HTERT RPE-1 (cell line): ENCODE results near the gene TNFSF4.
"Not testable (repeated sequence)": the region's sequence is repeated elsewhere in the genome, so short reads cannot be mapped to it uniquely, and the experiment has no call there.

Experiments
- in situ Hi-C: fragments of 300-500 bp; cut with MboI; formaldehyde crosslinking; loops from 4 replicates; pipeline ENCODE4 v1.14.3; 2020; ENCODE audit warnings: low sequenced_read_pairs

TNFSF4 gene

DNA sequence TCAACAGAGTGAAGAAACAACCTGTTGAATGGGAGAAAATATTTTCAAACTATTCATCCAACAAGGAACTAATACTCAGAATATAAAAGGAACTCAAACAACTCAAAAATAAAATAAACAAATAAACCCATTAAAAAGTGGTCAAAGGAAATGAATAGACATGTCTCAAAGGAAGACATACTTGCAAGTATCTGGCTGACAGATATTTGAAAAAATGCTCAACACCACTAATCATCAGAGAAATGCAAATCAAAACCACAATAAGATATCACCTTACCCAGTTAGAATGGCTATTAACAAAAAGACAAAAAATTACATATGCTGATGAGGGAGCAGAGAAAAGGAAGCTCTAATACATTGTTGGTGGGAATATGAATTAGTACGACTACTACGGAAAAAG, 38.2 kb downstream of the TNFSF4 start:
- in situ Hi-C loops = no loop called here

DNA sequence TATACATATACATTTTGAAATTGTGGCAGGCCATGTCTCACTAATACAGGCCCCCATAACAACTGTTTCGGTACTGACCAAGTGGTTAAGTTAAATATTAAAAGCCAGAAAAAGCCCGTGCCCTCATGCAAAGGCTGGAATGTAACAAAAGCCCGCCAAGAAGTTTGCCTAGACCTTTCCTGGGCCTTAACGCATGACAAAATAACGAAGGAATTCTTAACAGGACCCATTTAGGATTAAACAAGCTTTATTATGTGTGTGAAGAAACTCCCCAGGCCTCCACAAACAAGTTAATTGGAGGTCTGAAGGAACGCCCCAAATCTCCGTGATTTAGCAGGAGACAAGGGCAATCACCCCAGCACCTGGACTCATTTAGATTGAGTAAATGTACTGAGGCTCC, 42.4 kb downstream of the TNFSF4 start:
- in situ Hi-C loops = no loop called here

DNA sequence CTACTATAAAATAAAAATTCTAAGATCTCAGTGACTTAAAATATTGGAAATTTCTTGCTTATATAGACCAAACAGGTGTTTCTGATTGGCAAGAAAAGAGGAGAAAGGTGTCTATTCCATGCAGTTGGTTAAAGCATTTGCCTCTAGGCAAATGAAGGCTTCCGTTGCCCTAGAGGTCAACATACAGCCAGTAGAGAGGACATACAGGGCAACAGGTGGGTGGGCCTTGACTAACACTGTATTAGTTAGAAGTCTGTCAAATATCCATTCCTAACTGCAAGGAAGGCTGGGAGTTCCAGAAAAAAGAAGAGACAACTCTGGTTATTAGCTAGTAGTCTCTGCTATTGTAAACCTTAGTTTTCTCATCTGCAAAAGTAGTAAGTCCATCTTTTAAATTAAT, 43.0 kb downstream of the TNFSF4 start:
- in situ Hi-C loops = no loop called here

DNA sequence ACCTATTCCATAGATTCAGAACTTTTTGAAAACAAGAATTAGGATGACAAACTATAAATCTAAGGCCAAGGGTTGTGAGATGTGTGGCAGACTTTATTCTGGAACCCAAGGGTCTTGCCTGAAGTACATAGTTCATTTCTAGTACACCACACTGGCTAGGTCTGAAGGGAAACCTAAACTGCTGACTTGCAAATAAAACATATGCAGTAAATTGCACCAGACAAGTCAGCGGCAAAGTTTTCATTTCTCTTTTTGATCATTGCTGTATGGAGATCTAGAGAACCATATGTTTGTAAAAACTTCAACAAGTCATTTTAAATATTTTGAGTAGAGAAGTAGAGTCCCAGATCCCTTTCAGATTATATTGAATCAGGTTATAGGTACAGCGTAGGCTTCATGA, 43.9 kb downstream of the TNFSF4 start:
- in situ Hi-C loops = no loop called here

DNA sequence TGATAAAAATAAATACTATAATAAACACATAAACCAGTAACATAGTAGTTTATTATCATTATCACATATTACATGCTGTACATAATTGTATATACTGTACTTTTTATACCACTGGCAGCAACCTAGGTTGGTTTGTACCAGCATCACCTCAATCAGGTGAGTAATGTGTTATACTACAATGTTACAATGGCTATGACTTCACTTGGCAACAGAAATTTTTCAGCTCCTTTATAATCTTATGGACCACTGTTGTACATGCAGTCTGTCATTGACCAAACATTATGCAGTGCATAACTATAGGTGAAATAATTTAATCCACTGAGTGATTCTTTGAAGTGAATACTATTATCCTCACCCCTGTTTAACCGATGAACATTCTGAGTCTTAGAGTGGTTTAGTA, 44.5 kb downstream of the TNFSF4 start:
- in situ Hi-C loops = no loop called here

DNA sequence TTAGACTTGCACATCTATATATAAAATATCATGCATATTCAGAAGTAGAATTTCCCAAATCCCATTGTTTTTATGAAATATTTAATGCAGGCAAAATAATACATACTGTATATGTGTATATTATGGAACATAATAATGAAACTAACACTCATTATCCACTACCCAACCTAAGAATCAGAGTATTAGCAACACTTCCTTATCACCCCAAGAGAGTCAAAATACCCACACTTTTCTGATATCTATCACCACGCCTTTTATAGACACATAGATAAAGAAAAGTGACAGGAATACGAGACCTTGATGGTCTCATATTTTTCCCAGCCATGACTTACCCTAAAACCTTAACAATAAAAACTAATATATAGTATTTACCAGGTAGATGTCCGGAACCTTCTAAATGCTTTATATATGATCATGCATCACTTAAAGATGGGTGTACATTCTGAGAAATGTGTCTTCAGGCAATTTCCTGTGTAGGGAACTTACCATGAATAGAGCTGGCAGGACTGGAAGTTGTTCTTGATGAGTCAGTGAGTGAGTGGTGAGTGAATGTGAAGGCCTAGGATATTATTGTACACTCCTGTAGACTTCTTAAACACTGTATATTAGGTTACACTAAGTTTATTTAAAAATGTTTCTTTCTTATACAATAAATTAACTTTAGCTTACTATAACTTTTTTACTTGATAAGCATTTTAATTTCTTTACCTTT, 45.5 kb downstream of the TNFSF4 start:
- in situ Hi-C loops = no loop called here

DNA sequence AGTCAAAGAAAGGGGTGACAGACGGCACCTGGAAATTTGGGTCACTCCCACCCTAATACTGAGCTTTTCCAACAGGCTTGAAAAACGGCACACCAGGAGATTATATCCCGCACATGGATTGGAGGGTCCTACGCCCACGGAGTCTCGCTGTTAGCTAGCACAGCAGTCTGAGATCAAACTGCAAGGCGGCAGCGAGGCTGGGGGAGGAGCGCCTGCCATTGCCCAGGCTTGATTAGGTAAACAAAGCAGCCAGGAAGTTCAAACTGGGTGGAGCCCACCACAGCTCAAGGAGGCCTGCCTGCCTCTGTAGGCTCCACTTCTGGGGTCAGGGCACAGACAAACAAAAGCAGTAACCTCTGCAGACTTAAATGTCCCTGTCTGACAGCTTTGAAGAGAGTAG, 53.2 kb downstream of the TNFSF4 start:
- in situ Hi-C loops = not testable (repeated sequence)

DNA sequence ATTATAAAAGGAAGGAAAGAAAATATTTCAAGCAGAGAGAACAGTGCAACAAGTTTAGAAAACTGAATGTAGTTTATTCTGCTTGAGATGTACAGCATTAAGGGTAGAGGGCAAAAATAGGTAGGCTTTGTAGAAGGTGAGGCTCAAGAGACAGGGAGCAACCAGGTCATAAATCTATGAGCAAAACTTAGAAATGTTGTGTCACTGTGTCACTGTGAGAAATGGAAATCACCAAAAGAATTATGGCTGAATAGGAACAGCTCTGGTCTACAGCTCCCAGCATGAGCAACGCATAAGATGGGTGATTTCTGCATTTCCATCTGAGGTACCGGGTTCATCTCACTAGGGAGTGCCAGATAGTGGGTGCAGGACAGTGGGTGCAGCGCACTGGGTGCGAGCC, 53.6 kb downstream of the TNFSF4 start:
- in situ Hi-C loops = no loop called here

DNA sequence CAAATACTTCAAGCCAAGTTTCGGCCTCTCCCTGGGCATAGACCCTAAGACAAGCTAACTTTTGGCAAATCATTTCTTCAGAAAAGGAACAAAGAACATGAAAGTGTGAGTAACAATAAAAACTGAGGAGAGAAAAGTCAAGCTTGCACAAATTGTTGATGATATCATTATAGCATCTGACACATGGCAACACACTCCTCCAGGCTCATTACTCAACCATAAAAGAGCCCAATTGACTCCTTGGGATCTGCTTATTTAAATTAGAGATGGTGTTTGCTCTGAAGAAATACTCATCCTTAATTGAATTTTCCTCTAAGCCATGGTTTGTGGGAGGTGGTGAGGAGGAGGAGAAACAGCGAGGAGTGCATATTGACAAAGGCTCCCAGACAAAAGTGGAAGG, 54.5 kb downstream of the TNFSF4 start:
- in situ Hi-C loops = no loop called here

DNA sequence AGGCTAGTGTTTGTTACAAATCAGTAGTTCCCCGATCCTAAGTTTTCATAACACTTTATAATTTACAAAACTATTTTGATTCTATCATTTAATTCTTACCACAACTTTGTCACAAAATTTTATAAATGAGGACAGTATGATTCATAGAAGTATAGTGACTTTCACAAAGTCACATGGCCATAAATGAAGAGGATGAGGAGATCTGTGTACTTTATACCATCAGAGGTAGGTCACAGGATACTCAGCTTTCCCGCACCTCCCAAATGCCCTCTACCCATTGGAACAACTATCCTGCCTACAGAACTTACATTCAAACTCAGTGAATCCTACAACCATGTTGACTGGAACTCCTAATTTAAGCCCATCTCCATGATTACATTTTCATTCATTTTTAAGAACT, 56.3 kb downstream of the TNFSF4 start:
- in situ Hi-C loops = no loop called here

DNA sequence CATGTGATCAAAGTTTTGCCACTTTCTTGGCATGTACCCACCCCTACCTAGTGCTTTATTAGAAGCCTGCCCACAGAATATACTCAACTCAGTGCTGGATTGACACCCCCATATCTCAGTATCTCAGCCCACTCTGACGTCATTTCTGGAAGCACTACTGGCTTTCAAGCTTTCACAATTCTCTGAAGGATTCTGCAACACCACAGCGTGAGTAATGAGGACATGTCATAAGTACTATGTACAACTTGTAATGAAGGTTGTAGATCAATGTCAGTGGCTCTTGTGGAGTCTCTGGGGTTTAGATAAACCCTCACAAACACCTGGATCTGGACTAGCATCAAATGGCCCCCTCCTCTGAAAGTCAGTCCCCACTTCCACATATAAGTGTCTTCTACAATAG, 57.2 kb downstream of the TNFSF4 start:
- in situ Hi-C loops = no loop called here

DNA sequence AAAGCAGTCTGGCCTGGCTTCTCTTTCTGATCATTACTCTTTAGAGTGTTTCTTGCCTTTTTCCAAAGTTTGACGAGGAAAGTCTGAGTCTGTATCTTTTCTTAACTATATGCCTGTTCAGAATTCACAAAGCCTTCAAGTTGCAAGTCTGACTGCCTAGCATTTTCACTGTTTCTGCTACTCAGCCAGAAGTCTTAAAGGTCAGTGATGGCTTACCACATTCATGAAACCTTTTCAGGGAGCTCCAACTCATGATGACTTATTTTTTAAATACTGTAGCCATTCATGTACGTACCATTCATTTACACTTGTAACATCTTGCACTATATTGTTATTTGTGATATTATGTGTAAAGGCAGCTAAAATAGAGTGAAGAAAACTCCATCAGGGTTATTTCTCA, 58.2 kb downstream of the TNFSF4 start:
- in situ Hi-C loops = no loop called here

DNA sequence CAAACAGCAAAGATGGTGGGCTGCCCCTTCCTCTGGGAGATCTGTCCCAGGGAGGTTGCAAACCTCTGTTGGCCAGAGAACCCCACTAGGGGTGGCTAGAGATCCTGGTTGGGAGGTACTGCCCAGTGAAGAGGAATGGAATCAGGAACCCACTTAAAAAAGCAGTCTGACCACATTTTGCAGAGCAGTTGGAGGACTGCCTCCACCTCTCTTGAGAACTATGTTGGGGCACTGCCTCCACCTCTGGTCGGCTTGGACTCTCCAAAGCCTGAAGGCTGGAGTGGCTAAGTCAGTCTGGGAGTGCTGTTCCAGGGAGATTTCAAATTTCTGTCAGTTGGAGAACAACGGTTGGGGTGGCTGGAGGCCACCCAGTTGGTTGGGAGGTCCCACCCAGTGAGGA, 58.6 kb downstream of the TNFSF4 start:
- in situ Hi-C loops = no loop called here

DNA sequence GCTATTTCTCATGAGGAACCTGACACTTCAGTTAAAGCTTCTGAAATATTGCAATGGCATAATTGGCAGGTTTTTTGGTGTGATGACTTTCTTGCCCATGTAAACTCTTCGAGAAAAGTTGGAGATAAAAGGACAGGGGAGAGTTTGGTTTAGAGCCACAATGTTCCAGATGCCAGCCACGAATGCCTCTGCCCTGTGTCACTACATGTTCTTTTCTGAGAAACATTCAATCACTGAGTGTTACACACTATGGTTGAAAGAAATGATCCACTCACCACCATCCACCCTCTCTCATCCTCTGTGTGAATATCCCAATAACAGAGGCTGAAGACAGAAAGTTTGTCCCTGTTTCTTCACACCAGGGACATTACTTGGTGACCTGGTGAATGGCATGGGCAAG, 66.4 kb downstream of the TNFSF4 start:
- in situ Hi-C loops = no loop called here

DNA sequence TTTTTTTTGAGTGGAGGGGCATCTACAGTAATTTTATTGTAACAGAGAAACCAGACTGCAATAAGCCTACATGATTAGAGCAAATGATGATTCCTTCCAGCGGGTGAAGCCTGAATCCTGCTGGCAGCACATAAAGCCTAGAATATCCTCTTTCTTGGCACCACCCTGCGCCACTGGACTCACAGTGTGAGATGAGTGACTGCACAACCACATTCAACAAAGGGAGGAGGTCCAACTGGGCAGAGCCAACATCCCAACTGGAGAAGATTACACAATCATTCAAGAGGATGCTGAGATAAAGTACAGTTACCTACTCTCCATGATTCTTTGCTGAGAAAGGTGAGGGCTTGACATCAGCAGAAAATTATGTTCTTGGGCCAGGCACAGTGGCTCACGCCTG, 67.4 kb downstream of the TNFSF4 start:
- in situ Hi-C loops = no loop called here

DNA sequence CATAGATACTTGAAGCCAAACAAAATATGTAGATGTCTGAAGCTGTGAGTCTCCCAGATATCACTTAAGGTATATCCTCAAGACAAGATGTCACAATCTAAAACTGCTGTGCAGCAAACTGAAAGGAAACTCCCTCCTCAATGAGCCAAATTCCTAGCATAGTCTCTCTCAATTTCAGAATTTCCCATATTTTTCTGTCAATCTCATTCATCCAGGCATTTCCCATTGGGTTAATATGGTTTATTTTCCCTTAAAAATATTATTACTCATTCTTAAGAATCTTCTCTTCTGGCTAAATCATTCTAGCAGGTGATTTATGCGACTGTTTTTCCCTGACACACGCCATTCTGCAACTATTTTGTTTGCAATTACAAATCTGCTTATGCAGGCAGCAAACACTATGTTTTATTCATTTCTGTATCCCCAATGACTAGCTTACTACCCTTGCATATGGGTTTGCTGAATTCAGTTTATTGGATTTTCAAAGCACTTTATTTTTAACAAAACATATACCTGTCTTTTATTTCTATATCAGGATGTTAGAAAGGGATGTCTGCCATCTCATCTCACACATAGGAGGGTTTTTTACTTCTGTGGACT, 69.9 kb downstream of the TNFSF4 start:
- in situ Hi-C loops = no loop called here

DNA sequence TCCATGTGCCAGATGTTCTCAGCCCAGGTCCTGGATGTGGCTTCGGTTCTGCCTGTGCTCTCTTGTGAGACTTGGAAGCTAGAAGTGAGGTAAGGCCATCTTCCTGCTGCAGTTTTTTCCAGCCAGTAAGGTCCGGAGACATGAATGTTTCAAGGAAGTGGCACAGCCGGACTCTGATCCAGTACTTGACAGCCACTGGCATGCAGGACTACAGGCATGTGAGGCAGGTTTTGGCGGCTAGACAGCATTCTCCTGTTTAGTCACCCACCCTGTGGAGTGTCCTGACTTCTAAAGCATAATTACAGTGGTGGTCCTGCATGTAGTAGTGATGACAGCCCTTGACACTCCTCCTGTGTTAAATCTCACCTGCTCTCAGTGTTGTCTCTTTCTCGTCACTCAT, 72.3 kb downstream of the TNFSF4 start:
- in situ Hi-C loops = no loop called here

DNA sequence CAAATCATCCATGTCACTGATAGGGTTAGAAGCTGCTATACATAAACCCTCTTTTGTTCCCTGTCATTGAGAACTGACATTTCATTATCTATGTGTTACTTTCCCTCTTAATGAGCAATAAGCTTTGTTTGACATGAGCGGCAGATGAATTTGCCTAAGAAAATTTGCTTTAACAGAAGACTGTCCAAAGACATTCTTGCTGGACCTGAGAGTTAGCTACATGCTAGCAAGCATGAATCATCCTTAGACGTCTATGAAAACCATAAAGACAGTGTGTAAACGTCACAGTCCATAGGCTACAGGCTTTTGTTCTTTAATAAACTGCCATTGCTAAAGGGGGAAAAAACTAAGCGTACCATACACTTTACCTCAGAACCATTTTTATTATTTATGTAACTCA, 73.1 kb downstream of the TNFSF4 start:
- in situ Hi-C loops = no loop called here
